Ammon's horn (tissue), 1 donor: ENCODE data around the gene CLEC4G.

Experiments
- DNase-seq: peaks from one replicate; pipeline ENCODE4 v3.0.0-alpha.2; 2016; ENCODE audit warnings: low spot score

The CLEC4G gene

DNA sequence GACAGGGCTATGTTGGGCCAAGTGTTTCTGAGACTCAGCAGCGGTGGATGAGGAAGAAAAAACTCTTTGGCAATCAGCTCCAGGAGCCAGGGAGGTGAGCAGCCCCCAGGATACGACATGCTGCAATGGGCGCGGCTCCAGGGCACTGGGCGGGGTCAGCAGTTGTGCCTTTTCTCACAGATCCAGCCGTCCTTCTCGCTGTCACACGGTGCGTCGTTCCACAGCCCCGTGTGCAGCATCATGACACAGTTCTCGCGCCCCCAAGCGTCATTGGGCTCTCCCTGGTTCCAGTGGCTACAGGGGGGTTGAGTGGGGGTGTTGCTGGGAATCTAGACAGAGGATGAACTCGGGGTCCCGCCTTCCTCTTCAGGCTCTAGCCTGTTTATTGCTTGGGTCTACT, 2.7 kb downstream of the CLEC4G start:
- no peak for DNase-seq

GRCh38 chr19:7725791-7726190, 6.1 kb downstream of the CLEC4G start:
- no peak for DNase-seq

- no peak for DNase-seq
These were observed 9.7 kb downstream of the CLEC4G start for GRCh38 chr19:7722231-7722651.

- no peak for DNase-seq
These were observed 11.6 kb downstream of the CLEC4G start for GRCh38 chr19:7720351-7720750.

DNA sequence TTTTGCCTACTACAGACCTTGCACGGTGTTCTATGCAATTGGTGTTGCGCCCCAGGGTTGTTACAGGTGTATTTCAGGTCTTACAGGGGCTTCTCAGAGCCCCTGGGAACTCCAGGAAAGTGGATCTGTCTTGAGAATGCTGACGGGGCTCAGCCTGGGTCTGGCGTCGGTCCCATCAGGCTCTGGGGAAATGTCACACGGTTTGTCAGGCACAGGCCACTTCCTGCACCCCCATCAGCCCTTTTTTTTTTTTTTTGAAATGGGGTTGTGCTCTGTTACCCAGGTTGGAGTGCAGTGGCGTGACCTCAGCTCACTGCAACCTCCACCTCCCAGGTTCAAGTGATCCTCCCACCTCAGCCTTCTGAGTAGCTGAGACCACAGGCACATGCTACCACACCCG, 13.2 kb downstream of the CLEC4G start:
- DNase-seq: no peak

DNA sequence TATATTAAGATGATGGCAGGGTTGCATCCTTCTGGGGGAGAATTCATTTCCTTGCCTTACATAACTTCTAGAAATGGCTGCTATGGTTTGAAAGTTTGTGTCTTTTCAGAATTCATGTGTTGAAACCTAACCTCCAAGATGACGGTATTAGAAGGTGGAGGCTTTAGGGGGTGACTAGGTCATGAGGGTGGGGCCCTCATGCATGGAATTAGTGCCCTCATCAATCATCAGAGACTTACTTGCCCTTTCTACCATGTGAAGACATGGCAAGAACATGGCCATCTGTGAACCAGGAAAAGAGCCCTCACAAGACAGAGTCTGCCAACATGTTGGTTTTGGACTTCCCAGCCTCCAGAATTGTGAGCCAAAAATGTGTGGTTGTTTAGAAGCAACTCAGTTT, 15.1 kb downstream of the CLEC4G start:
- no peak for DNase-seq

GRCh38 chr19:7715671-7716070, 16.2 kb downstream of the CLEC4G start:
- no peak for DNase-seq

DNA sequence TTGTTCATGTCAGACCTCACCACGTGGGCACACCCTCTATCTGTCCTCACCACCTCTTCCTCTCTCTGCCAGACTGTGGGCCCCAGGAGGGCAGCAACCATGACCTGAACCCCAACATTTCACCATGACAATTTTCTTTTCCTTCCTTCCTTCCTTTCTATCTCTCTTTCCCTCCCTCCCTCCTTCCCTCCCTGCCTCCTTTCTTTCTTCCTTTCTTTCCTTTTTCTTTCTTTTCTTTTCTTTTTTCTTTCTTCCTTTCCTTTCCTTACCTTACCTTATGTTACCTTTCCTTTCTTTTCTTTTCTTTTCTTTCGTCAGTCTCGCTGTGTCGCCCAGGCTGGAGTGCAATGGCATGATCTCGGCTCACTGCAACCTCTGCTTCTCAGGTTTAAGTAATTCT, 21.3 kb downstream of the CLEC4G start:
- no peak for DNase-seq

DNA sequence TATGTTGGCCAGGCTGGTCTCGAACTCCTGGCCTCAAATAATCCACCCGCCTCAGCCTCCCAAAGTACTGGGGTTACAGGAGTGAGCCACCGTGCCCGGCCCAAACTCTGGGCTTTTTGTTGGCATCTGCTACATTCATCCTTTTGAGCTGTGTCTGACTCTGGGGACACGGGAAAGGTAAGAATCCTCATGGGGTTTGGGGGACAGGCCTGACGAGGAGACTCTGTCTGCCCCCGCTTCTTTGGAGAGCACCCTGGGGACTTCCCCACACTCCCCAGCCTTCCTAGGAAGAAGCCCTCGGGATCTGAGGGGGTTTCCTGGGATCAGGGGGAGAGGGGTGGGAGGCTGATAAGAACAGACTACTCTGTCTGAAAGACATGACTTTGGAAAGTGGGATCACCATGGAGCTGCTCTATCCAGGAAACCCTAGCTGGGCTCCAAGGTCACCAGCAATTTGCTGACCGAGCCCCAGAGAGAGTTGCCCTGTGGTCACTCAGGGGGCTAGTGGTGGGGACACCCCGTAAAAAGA, 21.9 kb downstream of the CLEC4G start:
- DNase-seq: no peak

DNA sequence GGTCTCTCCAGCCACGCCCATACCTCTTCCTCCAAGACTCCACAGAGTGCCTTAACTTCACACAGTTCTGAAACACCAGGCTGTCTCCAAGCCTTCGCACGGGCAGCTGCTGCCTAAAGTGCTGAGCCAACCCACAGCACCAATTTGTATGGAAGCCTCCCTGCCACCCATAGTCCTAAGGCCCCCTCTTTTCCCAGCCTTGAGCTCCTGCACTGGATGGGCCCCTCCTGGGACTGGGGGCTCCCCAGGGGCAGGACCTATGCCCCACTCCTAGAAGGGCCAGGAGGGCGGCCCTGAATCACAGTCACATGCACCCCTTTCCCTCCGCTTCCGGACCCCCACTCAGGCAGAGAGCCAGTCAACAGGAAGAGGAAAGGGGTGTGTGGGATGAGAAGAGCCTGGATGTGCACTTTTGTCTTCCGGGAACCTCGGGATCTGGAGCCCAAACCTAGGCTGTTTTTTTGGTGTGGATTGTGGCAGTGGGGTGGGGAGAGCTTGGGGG, 24.9 kb downstream of the CLEC4G start:
- DNase-seq: no peak

- no peak for DNase-seq
These were observed 25.5 kb downstream of the CLEC4G start for GRCh38 chr19:7706188-7706954.

DNA sequence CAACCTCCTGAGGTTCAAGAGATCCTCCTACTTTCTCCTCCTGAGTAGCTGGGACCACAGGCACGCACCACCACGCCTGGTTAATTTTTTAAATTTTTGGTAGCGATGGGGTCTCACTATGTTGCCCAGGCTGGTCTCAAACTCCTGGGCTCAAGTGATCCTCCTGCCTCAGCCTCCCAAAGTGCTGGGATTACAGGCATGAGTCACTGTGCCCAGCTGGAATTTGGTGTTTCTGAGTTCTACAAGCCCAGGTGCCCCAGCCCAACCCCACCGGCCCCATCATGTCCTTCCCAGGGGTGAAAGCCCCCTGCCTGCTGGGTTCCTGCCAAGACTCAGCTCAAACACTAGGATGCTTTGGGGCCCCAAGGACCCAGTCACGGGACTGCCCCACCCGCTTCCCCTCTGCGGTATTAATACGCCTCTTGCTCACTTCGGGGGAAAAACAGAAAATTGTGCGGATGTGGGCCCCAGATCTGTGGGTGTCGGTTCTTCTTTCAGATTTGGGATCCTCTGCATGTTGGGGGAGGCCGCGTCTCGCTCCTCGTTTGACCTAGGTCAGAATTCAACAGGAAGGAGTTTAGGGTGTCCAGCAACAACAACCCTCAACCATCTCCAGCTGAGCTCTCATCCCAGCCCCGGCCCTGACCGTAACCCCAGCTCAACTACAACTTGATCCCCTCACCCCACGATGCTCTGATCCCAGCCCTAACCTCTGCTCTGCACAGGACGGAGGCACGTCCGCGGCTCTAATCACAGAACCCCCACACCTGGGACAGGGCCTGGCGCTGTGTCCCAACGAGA, 26.3 kb downstream of the CLEC4G start:
- peak; percentile 4 for DNase-seq

GRCh38 chr19:7704280-7705060, 27.4 kb downstream of the CLEC4G start:
- no peak for DNase-seq

- no peak for DNase-seq
These were observed 28.6 kb downstream of the CLEC4G start for GRCh38 chr19:7703332-7703731.

- no peak for DNase-seq
These were observed 30.1 kb downstream of the CLEC4G start, which contains the start of gene FCER2 for GRCh38 chr19:7701654-7702457. FCER2 (minus strand) TSS chr19:7702131; CDS start chr19:7699760, 2,371 bp downstream.

DNA sequence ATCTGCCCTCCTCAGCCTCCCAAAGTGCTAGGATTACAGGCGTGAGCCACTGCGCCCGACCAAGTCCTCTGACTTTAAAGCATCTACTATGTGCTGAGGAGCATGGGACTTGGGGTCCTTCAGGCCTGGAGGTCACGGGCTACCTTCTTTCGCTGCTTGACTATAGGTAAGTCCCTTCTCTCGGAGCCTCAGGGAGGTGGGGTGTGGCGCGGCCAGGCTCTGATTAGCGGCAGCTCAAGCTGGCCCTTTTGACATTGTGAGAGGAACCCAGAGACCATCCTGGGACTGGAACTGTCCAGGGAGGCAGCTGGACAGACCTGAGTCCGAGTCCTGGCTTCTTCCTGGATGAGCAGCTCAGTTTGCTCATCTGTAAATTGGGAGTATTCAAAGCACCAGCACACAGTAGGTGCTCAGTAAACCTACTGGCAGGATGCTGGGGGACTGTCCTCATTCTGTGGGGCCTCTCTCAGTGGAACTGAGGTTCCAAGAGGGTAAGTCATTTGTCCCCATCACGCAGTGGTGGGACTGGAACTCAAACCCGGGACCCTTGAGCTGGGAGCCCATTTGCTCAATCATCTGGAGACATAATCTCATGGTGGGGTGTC, 30.8 kb downstream of the CLEC4G start:
- DNase-seq: no peak

DNA sequence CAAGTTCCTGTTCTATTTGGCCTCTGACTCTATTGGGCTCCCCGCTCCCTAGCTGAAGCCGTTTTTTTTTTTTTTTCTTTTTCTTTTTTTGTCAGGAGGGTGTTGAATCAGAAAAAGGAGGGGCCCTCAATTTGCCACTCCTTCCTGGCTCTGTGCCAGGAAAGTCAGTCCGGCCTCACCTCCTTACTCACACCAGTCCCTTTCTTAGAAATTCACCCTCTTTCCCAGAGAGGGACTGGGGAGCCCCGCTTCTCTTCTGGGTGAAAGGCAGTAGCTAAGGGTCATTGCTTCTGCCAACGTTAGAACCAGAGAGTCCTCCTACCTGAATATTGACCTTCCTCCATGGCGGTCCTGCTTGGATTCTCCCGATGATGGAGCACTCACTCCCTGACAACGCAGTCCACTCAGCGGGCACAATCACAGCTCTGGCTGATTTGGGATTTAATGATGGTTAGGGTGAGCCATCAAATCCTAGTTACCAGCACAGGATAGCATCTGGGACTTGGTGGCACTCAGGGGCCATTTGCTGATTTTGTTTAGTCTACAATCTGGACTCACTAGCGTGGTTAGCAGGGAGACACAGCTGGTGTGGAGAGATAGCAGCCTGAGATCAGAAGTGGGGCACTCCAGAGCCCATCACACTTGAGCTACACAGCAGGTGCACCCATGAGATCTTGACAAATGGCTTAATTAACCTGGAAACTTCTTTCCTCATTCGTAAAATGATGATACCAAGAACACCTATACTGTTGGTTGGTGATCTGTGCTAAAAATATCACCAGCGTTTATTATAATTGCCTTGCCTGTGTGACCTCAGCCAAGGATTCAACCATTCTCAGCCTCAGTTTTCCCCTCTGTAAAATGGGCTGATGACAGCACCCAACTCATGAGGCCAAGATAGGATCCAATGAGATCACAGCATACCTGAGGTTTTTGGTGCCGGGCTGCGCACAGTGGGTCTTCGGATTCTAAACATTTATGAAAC, 32.2 kb downstream of the CLEC4G start:
- DNase-seq: no peak

GRCh38 chr19:7699003-7699402, 32.9 kb downstream of the CLEC4G start:
- no peak for DNase-seq

- DNase-seq: no peak
These were observed 33.3 kb downstream of the CLEC4G start for GRCh38 chr19:7698583-7698982.
